H9 (cell line): Measurements from ENCODE around the gene CNBD2. TPM values are rescaled to one million over a fixed set of nuclear protein-coding genes. Genes with fewer than 3 reads are reported as not detected.

Experiments used
- DNase-seq: peaks from one replicate; pipeline ENCODE4 v3.0.0-alpha.2; 2017
- H2AFZ ChIP-seq: one replicate; pipeline ENCODE4 v1.6.1; 2013; ENCODE audit warnings: mild to moderate bottlenecking, low read length, control low read depth, moderate library complexity
- H2AK5ac ChIP-seq: 2 replicates; pipeline ENCODE4 v1.6.1; 2013; ENCODE audit warnings: low read length, control low read depth, mixed read lengths; ENCODE audit not compliant: insufficient read length
- H2BK120ac ChIP-seq: one replicate; pipeline ENCODE4 v1.6.1; 2013; ENCODE audit warnings: low read depth, mild to moderate bottlenecking, low read length, control low read depth, inconsistent platforms; ENCODE audit not compliant: poor library complexity, severe bottlenecking
- H2BK12ac ChIP-seq: 2 replicates; pipeline ENCODE4 v1.6.1; 2013; ENCODE audit warnings: low read length, control low read depth, mixed read lengths, low read depth; ENCODE audit not compliant: insufficient read length
- H2BK15ac ChIP-seq: 2 replicates; pipeline ENCODE4 v1.6.1; 2013; ENCODE audit warnings: low read depth, low read length, control low read depth
- H2BK20ac ChIP-seq: one replicate; pipeline ENCODE4 v1.6.1; 2013; ENCODE audit warnings: low read depth, mild to moderate bottlenecking, low read length, control low read depth, inconsistent platforms; ENCODE audit not compliant: poor library complexity, severe bottlenecking
- H2BK5ac ChIP-seq: 2 replicates; pipeline ENCODE4 v1.6.1; 2013; ENCODE audit warnings: low read length, control low read depth, mixed read lengths; ENCODE audit not compliant: insufficient read length
- H3K14ac ChIP-seq: 2 replicates; pipeline ENCODE4 v1.6.1; 2013; ENCODE audit warnings: low read length, control low read depth; ENCODE audit not compliant: insufficient read depth
- H3K18ac ChIP-seq: 2 replicates; pipeline ENCODE4 v1.6.1; 2013; ENCODE audit warnings: low read depth, mild to moderate bottlenecking, mixed read lengths, low read length, control low read depth; ENCODE audit not compliant: insufficient read length
- H3K23ac ChIP-seq: 2 replicates; pipeline ENCODE4 v1.6.1; 2013; ENCODE audit warnings: low read length, control low read depth, mixed read lengths, low read depth; ENCODE audit not compliant: insufficient read length
- H3K23me2 ChIP-seq: 2 replicates; pipeline ENCODE4 v1.6.1; 2013; ENCODE audit warnings: low read depth, mild to moderate bottlenecking, mixed read lengths, low read length, control low read depth; ENCODE audit not compliant: insufficient read length, poor library complexity, severe bottlenecking
- H3K27ac ChIP-seq: 2 replicates; pipeline ENCODE4 v1.5.1; 2013; ENCODE audit warnings: low read length, control low read depth, mixed read lengths, low read depth; ENCODE audit not compliant: insufficient read length
- H3K27me3 ChIP-seq: 2 replicates; pipeline ENCODE4 v1.6.1; 2013; ENCODE audit warnings: low read length, control low read depth, inconsistent platforms; ENCODE audit not compliant: insufficient read depth
- H3K4ac ChIP-seq: 2 replicates; pipeline ENCODE4 v1.6.1; 2013; ENCODE audit warnings: low read depth, mild to moderate bottlenecking, control low read depth, inconsistent platforms, low read length, moderate library complexity
- H3K4me1 ChIP-seq: 2 replicates; pipeline ENCODE4 v1.6.1; 2013; ENCODE audit warnings: low read length, control low read depth, inconsistent platforms; ENCODE audit not compliant: insufficient read depth
- H3K4me2 ChIP-seq: 2 replicates; pipeline ENCODE4 v1.6.1; 2013; ENCODE audit warnings: low read length, control low read depth, mixed read lengths; ENCODE audit not compliant: insufficient read length, insufficient read depth
- H3K56ac ChIP-seq: 2 replicates; pipeline ENCODE4 v1.6.1; 2013; ENCODE audit warnings: low read depth, mild to moderate bottlenecking, mixed read lengths, low read length, control low read depth; ENCODE audit not compliant: insufficient read length
- H3K79me1 ChIP-seq: 2 replicates; pipeline ENCODE4 v1.6.1; 2013; ENCODE audit warnings: low read depth, mild to moderate bottlenecking, moderate library complexity, low read length, control low read depth, inconsistent platforms; ENCODE audit not compliant: insufficient read depth, poor library complexity, severe bottlenecking
- H3K79me2 ChIP-seq: 2 replicates; pipeline ENCODE4 v1.6.1; 2013; ENCODE audit warnings: low read length, control low read depth, inconsistent platforms; ENCODE audit not compliant: insufficient read depth
- H3K9ac ChIP-seq: 2 replicates; pipeline ENCODE4 v1.6.1; 2013; ENCODE audit warnings: low read length, control low read depth, mixed read lengths; ENCODE audit not compliant: insufficient read length; ENCODE audit errors: extremely low read depth
- H3K9me3 ChIP-seq: one replicate; pipeline ENCODE4 v1.6.1; 2013; ENCODE audit warnings: low read depth, low read length, inconsistent platforms; ENCODE audit not compliant: control insufficient read depth
- H3T11ph ChIP-seq: one replicate; pipeline ENCODE4 v1.6.1; 2013; ENCODE audit warnings: mild to moderate bottlenecking, low read length, control low read depth, inconsistent platforms
- H4K20me1 ChIP-seq: one replicate; pipeline ENCODE4 v1.6.1; 2013; ENCODE audit not compliant: control insufficient read depth, insufficient read length, insufficient read depth
- H4K5ac ChIP-seq: 2 replicates; pipeline ENCODE4 v1.6.1; 2013; ENCODE audit warnings: low read depth, mild to moderate bottlenecking, mixed read lengths, low read length, control low read depth; ENCODE audit not compliant: insufficient read length
- H4K8ac ChIP-seq: replicated peaks from 2 replicates; pipeline ENCODE4 v1.6.1; 2013; ENCODE audit warnings: low read length, control low read depth, mixed read lengths, low read depth; ENCODE audit not compliant: insufficient read length
- H4K91ac ChIP-seq: 2 replicates; pipeline ENCODE4 v1.6.1; 2013; ENCODE audit warnings: low read depth, mild to moderate bottlenecking, moderate library complexity, mixed read lengths, low read length, control low read depth; ENCODE audit not compliant: insufficient read length
- H3K27ac Mint-ChIP-seq, 3 experiments: 2 replicates in 2 of 3; 3 replicates in 1 of 3; pipeline ENCODE4 v1.8.0; 2020 to 2021; ENCODE audit warnings: mixed read lengths in 3 of 3, mild to moderate bottlenecking in 1 of 3, moderate library complexity in 1 of 3
- H3K27me3 Mint-ChIP-seq: 2 replicates; pipeline ENCODE4 v1.8.0; 2021; ENCODE audit warnings: low read depth, mild to moderate bottlenecking, moderate library complexity, mixed read lengths
- H3K36me3 Mint-ChIP-seq, 3 experiments: 2 replicates in 2 of 3; 3 replicates in 1 of 3; pipeline ENCODE4 v1.8.0; 2020 to 2021; ENCODE audit warnings: low read depth in 3 of 3, mixed read lengths in 3 of 3; ENCODE audit not compliant: insufficient read depth in 1 of 3
- H3K4me1 Mint-ChIP-seq, 2 experiments: 2 replicates each; pipeline ENCODE4 v1.8.0; 2020; ENCODE audit warnings: mixed read lengths in 2 of 2
- H3K4me3 Mint-ChIP-seq, 2 experiments: 2 replicates in 1 of 2; 3 replicates in 1 of 2; pipeline ENCODE4 v1.8.0; 2020 to 2021; ENCODE audit warnings: mild to moderate bottlenecking in 2 of 2, mixed read lengths in 2 of 2, moderate library complexity in 1 of 2
- H3K9me3 Mint-ChIP-seq, 2 experiments: 2 replicates in 1 of 2; 3 replicates in 1 of 2; pipeline ENCODE4 v1.8.0; 2020; ENCODE audit warnings: mild to moderate bottlenecking in 2 of 2, mixed read lengths in 2 of 2, moderate library complexity in 1 of 2
- WGBS: extraction: QIAGEN DNeasy Blood & Tissue Kit; methylation state at CpG from one replicate; pipeline ENCODE4 v1.1.7; 2013; ENCODE audit warnings: missing lambda C conversion rate, low lambda C conversion rate, mixed read lengths; ENCODE audit not compliant: insufficient read length; ENCODE audit errors: extremely low coverage; 5-methylcytosine and 5-hydroxymethylcytosine counted together
- total RNA-seq: library from RNA; stranded (reverse); gene quantifications from 2 replicates; pipeline ENCODE4 v1.2.1, GENCODE V29; 2021
- TF ChIP-seq, protein P1 (sequence below): fragments of 200-600 bp; sonication (generic); conservative IDR thresholded peaks from 3 replicates; pipeline ENCODE4 v1.8.0; 2021; ENCODE audit warnings: antibody characterized with exemption, mild to moderate bottlenecking

CNBD2 gene
- total RNA-seq, 1 experiment from 2014 or later, result 3.1 TPM

DNA sequence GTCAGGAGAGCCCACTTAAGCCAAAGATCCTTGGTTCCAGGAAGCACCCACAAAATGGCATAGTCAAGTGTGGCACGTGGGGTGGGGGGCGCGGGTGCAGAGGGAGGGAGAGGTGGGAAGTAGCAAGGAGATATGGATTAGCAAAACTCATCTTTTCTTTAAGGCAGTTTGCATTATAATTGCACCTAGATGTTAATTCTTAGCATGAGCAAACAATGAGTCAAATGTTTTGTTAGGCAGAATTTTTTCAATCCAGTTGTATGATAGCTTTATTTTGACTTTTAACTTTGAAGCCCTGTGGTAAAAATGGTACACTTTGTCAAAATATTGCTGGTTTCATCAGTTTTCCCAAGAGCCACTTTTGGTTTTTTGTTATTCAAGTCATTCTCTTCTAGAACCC, 29.1 kb upstream of the CNBD2 start:
- H3K4me1 ChIP-seq, result peaks cover 4% of the 10 kb centered on the region; the same call in 1 of the 2 replicates
- H3K4me2 ChIP-seq, result no peak overlapping the region
- H2BK12ac ChIP-seq, result no peak overlapping the region
- no peak overlapping the region for H4K91ac ChIP-seq
- H3K9me3 ChIP-seq, result no peaks in the 10 kb centered on the region
- no peak overlapping the region for H3K18ac ChIP-seq
- Mint-ChIP-seq H3K36me3 (peaks cover 31 to 66% (median 52%) of the 10 kb centered on the region in 3 experiments; a peak in 6 of 7 replicates), H3K27ac (peak overlapping the region in 2 of 3 experiments; percentile 44 to 81; a peak in 3 of 7 replicates), H3K4me1 (peaks cover 31 to 34% of the 10 kb centered on the region in 2 experiments), H3K27me3 (no peaks in the 10 kb centered on the region; the same call in 1 of the 2 replicates), H3K9me3 (no peaks in the 10 kb centered on the region), H3K4me3 (no peak overlapping the region)
- H2BK5ac ChIP-seq, result no peak overlapping the region
- H3K23ac ChIP-seq, result no peak overlapping the region
- H3K79me2 ChIP-seq, result no peaks in the 10 kb centered on the region
- no peaks in the 10 kb centered on the region for H3K23me2 ChIP-seq
- no peak overlapping the region for H3K4ac ChIP-seq
- H4K5ac ChIP-seq, result no peak overlapping the region
- H3K27ac ChIP-seq, result no peak overlapping the region
- no CpG with 5 or more reads among the region's 3 CpGs for WGBS
- no peaks in the 10 kb centered on the region for H3K27me3 ChIP-seq
- H2BK120ac ChIP-seq, result no peak overlapping the region
- H3K79me1 ChIP-seq, result no peaks in the 10 kb centered on the region
- no peak overlapping the region for H3T11ph ChIP-seq
- TF ChIP-seq, protein P1, sequence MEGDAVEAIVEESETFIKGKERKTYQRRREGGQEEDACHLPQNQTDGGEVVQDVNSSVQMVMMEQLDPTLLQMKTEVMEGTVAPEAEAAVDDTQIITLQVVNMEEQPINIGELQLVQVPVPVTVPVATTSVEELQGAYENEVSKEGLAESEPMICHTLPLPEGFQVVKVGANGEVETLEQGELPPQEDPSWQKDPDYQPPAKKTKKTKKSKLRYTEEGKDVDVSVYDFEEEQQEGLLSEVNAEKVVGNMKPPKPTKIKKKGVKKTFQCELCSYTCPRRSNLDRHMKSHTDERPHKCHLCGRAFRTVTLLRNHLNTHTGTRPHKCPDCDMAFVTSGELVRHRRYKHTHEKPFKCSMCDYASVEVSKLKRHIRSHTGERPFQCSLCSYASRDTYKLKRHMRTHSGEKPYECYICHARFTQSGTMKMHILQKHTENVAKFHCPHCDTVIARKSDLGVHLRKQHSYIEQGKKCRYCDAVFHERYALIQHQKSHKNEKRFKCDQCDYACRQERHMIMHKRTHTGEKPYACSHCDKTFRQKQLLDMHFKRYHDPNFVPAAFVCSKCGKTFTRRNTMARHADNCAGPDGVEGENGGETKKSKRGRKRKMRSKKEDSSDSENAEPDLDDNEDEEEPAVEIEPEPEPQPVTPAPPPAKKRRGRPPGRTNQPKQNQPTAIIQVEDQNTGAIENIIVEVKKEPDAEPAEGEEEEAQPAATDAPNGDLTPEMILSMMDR, result no peak
- DNase-seq, result no peak
- no peak overlapping the region for H3K14ac ChIP-seq
- no peak overlapping the region for H4K8ac ChIP-seq
- no peak overlapping the region for H2AFZ ChIP-seq
- H3K9ac ChIP-seq, result no peak overlapping the region
- H2AK5ac ChIP-seq, result no peak overlapping the region
- no peak overlapping the region for H3K56ac ChIP-seq
- H2BK15ac ChIP-seq, result no peak overlapping the region
- H4K20me1 ChIP-seq, result no peaks in the 10 kb centered on the region
- no peak overlapping the region for H2BK20ac ChIP-seq
